ENCODE data around the gene TRIM54. TPM values are rescaled to one million over a fixed set of nuclear protein-coding genes. Genes with fewer than 3 reads are reported as not detected.

TRIM54 gene
- total and polyA plus RNA-seq, 4 donors = 0.03 TPM; not detected in 3

GRCh38 chr2:27262379-27263286, 19.6 kb upstream of the TRIM54 start, which contains the start of gene SLC30A3:
Gene SLC30A3, minus strand, starts transcription at chr2:27263047. Its CDS starts 141 bp downstream, at chr2:27262906.
- peak; percentile 63 for DNase-seq (ENCODE audit: low spot score)
- TF ChIP-seq HNF4A (conservative IDR thresholded peaks at IDR 0.05) (no peak), FOXA2 (IDR thresholded peaks at IDR 0.05) (no peak), NR2F2 (IDR thresholded peaks at IDR 0.05) (no peak), EGR1 (IDR thresholded peaks at IDR 0.05; ENCODE audit: low read depth in 2 of 2) (no peak), RAD21 (IDR thresholded peaks at IDR 0.05) (no peak), ATF3 (IDR thresholded peaks at IDR 0.05) (no peak), YY1 (IDR thresholded peaks at IDR 0.05) (no peak)
- H3K27ac ChIP-seq (ENCODE audit: low read depth in 1 of 2, low read length in 2 of 2) = no peak within 1 kb of the TSS
- H3K27me3 ChIP-seq (ENCODE audit: control insufficient read depth in 4 of 4, insufficient read depth in 4 of 4, low read length in 3 of 4) = peaks cover 0 to 24% (median 4%) of the 10 kb centered on the region in 4 donors
- H3K9me3 ChIP-seq (ENCODE audit: control insufficient read depth in 4 of 4, low read length in 3 of 4) = no peaks in the 10 kb centered on the region
- no peaks in the 10 kb centered on the region for H3K36me3 ChIP-seq (ENCODE audit: control insufficient read depth in 4 of 4, insufficient read depth in 3 of 4, low read depth in 1 of 4, low read length in 3 of 4)
- H3K9ac ChIP-seq (ENCODE audit: low read depth in 1 of 2, low read length in 2 of 2) = no peak within 1 kb of the TSS
- peaks cover 10 to 35% (median 22%) of the 10 kb centered on the region in 4 donors for H3K4me1 ChIP-seq (ENCODE audit: control insufficient read depth in 4 of 4, insufficient read depth in 4 of 4, low read length in 3 of 4)
- 3% methylated on average over 96 of the region's 96 CpGs for WGBS
- peak within 1 kb of the TSS; percentile 3 to 49 (median 25) for H3K4me3 ChIP-seq (ENCODE audit: low read depth in 1 of 3, low read length in 3 of 3)

GRCh38 chr2:27263287-27264252, 18.7 kb upstream of the TRIM54 start:
- H3K4me3 ChIP-seq (ENCODE audit: low read depth in 1 of 3, low read length in 3 of 3) = peak overlapping the region in 2 of 3 donors; percentile 22 to 49
- DNase-seq (ENCODE audit: low spot score) = no peak
- peaks cover 10 to 35% (median 22%) of the 10 kb centered on the region in 4 donors for H3K4me1 ChIP-seq (ENCODE audit: control insufficient read depth in 4 of 4, insufficient read depth in 4 of 4, low read length in 3 of 4)
- H3K27ac ChIP-seq (ENCODE audit: low read depth in 1 of 2, low read length in 2 of 2) = no peak overlapping the region
- no peak overlapping the region for H3K9ac ChIP-seq (ENCODE audit: low read depth in 1 of 2, low read length in 2 of 2)
- TF ChIP-seq NR2F2 (IDR thresholded peaks at IDR 0.05) (no peak), JUND (IDR thresholded peaks at IDR 0.05) (no peak), RXRA (IDR thresholded peaks at IDR 0.05) (no peak), ATF3 (IDR thresholded peaks at IDR 0.05) (no peak), SP1 (IDR thresholded peaks at IDR 0.05) (no peak), YY1 (IDR thresholded peaks at IDR 0.05) (no peak), CTCF (IDR thresholded peaks at IDR 0.05; ENCODE audit: low read depth, low read length, missing input control) (no peak), HNF4A (conservative IDR thresholded peaks at IDR 0.05) (no peak), FOXA2 (IDR thresholded peaks at IDR 0.05) (no peak), RAD21 (IDR thresholded peaks at IDR 0.05) (no peak), GABPA (IDR thresholded peaks at IDR 0.05 in 1 of 2, conservative IDR thresholded peaks at IDR 0.05 in 1 of 2) (no peak), EGR1 (IDR thresholded peaks at IDR 0.05; ENCODE audit: low read depth in 2 of 2) (no peak), HNF4G (IDR thresholded peaks at IDR 0.05) (no peak), ZBTB33 (IDR thresholded peaks at IDR 0.05) (no peak), MAX (IDR thresholded peaks at IDR 0.05) (no peak), REST (IDR thresholded peaks at IDR 0.05) (no peak), FOXA1 (IDR thresholded peaks at IDR 0.05) (no peak)
- no peaks in the 10 kb centered on the region for H3K36me3 ChIP-seq (ENCODE audit: control insufficient read depth in 4 of 4, insufficient read depth in 3 of 4, low read depth in 1 of 4, low read length in 3 of 4)
- peaks cover 0 to 22% (median 4%) of the 10 kb centered on the region in 4 donors for H3K27me3 ChIP-seq (ENCODE audit: control insufficient read depth in 4 of 4, insufficient read depth in 4 of 4, low read length in 3 of 4)
- WGBS = 5% methylated on average over 46 of the region's 46 CpGs
- no peaks in the 10 kb centered on the region for H3K9me3 ChIP-seq (ENCODE audit: control insufficient read depth in 4 of 4, low read length in 3 of 4)
